NOMO-1 treated with dmso at 0.1 percent for 144 hours (cell line): ENCODE measurements around the gene RUVBL2.

Source experiments
- DNase-seq: peaks from one replicate; lab custom pipeline; 2025; ENCODE audit not compliant: unreplicated experiment; lab: John Stamatoyannopoulos, UW

RUVBL2 gene

DNA sequence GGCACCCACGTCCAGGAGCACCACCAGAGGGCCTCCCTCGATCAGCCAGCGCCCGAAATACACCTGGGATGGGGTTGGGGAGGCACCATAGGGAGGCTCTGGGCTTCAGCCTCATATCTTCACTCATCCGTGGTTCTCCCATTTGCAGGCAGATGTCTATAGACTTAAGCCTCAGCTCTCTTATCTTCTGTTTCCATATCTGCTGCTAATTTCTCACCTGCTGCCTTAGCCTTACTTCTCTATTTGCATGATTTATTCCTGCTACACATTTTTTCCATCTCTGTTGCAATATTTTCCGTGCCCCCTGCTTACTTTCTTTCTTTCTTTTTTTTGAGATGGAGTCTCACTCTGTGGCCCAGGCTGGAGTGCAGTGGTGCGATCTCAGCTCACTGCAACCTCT is 6.4 kb upstream of the RUVBL2 start:
- no peak for DNase-seq

DNA sequence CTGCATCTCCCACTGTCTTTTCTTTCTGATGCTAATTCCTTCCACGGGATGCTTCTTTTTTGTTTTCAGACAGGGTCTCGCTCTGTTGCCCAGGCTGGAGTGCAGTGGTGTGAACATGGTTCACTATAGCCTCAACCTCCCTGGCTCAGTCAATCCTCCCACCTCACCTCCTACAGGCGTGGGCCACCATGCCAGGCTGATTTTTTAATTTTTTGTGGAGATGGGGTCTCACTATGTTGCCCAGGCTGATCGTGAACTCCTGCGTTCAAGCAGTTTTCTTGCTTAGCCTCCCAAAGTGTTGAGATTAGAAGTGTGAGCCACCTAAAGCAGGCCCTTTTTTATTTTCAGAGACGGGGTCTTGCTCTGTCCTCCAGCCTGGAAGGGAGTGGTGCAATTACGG is 5.4 kb upstream of the RUVBL2 start:
- no peak for DNase-seq

DNA sequence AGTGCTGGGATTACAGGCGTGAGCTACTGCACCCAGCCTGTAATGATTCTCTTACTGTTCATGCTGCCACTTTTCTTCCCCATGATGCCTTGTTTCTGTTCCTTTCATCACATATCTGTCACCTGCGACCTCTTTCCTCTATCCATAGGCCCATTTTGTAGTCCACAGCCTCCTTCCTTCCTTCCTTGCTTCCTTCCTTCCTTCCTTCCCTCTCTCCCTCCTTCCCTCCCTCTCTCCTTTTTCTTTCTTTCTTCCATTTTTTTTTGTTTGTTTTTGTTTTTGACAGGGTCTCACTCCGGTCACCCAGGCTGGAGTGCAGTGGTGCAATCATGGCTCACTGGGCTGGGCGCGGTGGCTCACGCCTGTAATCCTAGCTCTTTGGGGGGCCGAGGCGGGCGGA is 4.8 kb upstream of the RUVBL2 start:
- no peak for DNase-seq

DNA sequence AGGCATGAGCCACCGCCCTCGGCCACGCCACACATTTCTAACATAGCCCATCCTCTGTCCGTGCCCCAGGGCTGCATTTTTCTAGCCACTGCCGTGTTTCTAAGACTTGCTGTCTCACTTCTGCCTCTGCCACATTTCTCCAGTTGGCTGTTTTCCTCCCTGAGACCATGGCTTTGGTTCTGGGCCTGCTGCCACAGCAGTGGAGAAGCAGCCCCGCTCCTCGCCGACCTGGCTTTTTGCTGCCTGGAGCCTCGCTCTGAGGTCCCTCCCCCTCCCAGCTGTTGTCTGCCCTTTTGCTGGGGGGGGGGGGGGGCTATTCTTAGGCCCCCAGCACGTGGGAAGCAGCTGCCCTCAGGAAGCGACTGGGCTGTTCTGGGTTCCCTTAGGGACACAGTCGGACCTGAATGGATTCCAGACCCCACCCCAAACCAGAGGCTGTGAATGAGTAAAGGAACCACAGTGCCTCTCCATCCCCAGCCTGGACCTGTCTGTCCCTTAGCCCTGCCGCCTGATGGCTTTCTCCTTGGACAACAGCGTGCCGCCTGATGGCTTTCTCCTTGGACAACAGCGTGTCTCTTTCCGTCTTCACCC is 3.9 kb upstream of the RUVBL2 start:
- no peak for DNase-seq

DNA sequence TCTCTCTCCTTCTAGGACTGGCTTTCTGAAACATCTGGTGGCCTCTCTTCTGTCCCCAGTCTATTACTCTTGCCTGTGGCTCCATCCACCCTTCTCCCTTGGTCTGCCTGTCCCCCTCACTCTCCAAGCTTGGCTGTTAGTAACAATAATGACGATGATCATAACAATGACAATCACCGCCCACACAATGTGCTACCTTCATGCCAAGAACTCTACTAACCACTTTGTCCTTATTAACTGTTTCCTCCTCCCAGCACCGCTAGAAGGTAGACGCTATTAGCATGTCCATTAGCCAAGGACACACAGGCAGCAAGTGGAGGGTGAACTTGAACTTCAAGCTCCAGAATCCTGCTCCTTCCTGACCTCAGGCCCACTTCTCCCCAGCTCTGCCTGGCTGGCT is 3.3 kb upstream of the RUVBL2 start:
- no peak for DNase-seq

DNA sequence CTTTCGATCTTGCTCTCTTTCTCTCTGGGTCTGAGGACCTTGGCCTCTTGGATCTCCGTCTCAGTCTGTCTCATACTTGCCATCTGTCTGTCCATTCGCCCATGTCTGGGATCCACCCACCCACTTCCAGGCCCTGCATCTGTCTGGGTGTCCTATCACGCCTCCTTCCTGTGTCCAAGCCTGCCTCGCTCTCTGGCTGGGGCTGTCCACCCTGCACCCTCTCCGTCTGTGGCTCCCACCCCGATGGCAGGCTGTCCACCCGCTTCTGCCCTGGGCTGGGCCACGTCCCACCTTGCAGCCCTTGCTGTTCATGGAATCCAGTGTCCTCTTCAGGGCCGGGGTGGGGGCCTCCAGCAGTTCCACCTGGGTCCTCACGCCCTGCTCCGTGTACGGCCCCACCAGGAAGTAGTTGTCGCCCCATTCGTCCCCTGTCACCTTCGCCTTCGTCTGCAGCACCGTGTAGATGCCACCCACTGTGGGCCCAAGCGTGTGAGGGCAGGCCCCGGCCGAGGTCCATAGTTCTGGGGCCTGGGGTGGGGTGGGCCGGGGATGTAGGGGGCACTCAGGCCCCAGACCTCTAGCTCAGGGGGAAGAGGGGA is 2.6 kb upstream of the RUVBL2 start:
- no peak for DNase-seq

DNA sequence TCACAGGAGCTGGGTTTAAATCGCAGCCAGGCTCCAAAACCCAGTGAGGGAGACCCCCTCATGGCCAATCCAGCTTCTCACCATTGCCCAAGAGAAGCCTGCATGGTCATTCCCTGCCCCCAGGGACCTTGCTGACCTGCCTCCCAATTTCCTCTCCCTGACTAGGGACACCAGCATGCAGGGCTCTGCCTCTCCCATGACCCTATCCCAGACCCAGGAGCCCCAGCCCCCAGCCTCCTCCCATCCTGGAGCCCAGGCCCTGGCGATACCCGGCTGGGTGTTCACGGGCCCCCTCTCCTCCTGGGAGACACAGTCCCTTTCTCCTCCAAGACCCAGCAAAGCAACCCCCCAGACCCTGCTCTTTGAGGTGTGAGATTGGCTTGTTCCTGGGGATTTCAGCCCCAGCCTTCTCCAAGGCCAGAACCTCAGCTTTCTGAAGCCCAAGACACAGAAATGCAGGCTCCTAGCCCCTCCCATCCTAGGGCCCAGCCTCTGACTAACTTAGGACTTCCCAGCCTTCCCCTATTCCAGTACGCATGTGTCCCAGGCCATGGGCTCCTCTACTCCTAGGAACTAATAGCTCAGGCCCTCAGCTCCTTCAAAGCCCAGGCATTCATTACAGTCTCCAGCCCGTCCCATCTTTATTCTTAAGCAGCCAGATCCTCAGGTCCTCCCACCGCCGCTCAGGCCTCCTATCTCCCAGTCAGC is 1.7 kb upstream of the RUVBL2 start:
- DNase-seq, result no peak

DNA sequence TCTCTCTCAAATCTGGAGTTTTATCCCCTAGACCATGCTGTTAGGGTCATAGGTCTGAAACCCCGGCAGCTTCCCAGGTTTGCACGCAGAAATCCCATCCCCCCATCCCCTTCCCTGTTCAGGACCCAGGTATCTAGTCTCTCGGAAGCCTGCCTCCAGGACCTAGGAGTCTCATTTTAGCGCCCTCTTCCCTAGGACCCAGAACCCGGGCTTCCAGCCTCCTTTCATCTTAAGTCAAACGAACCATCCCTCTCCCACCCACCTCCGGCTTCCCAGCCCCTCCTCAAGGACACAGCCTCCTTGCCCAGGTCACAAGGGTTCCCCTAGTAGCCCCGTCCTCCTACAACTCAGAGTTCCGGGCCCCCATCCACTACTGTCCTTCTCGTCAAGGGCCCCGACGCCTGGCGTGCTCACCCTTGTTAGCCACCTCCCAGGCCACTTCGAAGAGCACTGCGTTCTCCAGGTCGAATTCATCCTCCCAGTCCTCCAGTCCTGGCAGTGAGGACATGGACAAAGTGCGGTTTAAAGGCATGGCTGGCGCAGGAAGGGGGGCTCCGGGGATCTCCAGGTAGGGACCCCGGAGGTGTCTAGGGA is 1.0 kb upstream of the RUVBL2 start:
- no peak for DNase-seq

DNA sequence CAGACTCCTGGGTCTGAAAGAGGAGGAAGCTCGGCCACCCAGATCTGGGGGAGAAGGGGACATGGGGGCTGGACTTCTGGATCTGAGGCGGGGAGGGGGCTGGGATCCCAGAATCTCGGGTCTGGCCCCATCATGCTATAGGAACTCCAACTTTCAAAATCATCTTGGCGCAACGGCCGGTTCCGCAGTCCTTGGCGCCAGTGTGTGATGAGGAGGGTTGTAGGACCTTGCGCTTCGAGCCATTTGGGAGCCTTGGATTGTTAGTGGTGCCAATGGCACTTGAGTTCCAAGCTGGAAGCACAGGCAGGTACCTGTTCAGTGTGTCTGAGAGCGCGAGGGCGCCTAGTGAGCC is 324 bp downstream of the RUVBL2 start:
- DNase-seq, result no peak

DNA sequence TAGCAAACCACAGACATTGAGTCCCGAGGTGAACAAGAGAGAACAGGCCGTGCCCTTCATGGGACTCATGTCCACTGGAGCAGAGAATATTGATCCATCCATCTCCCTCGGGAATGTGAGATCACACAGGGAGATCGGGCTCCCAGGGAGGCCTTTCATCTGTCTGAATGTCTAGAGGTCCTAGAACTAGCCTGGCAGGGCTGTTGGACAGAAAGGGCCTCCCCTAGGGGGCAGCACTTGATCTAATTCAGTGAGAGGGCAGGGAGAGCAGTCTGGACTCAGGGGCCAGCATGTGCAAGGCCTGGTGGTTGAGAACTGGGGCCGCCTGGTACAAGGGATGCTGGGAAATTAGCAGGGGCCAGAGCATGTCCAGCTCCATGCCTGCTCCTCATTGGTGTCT is 4.3 kb downstream of the RUVBL2 start:
- DNase-seq, result no peak

DNA sequence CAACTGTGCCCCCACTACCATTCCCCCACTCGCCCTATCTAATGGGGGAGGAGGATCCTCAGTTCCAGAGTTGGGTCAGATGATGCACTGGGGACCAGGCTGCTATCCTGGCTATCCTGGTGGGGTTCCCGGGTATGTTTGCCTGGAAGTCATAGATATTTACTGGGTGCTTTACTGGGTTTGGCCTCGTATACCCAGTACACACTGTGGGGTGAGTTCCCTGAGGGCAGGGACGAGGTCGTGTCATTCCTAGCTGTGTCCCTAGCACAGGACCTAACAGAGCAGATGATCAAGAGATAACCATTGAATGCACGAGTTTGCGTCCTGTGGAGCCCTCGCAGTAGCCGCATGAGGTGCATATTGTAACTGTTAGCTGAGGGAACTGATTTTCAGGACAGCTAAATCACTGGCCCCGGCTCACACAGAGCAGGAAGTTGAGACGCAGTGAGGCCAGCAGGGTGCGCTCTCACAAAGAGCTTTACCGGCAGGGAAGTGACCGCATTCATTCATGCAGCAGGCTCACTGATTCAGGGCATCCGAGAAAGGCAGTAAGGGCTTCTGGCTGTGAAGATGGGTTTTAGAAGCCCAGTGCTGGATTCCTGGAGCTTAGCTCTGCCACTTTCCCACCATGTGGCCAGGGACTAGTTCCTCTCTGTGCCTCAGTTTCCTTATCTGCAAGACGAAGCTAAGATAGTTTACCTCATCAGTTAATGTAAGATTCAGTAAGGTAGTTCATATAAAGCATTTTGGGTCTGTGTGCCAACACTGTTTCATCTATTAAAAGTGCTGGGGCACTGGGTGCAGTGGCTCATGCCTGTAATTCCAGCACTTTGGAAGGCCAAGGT is 6.0 kb downstream of the RUVBL2 start:
- DNase-seq, result no peak

DNA sequence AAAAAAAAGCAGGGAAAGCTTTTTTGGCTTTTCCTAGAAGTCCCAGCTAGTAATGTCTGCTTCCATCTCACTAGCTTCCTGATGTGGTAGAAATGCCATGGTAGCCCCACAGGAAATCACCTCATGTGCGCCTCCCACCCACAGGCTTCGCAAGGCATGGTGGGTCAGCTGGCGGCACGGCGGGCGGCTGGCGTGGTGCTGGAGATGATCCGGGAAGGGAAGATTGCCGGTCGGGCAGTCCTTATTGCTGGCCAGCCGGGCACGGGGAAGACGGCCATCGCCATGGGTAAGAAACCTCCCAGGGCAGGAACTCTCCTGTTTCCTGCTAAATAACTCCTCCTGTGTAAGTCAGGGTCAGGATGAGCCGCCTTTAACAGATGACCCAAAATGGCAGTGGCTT is 10.4 kb downstream of the RUVBL2 start:
- DNase-seq, result no peak

DNA sequence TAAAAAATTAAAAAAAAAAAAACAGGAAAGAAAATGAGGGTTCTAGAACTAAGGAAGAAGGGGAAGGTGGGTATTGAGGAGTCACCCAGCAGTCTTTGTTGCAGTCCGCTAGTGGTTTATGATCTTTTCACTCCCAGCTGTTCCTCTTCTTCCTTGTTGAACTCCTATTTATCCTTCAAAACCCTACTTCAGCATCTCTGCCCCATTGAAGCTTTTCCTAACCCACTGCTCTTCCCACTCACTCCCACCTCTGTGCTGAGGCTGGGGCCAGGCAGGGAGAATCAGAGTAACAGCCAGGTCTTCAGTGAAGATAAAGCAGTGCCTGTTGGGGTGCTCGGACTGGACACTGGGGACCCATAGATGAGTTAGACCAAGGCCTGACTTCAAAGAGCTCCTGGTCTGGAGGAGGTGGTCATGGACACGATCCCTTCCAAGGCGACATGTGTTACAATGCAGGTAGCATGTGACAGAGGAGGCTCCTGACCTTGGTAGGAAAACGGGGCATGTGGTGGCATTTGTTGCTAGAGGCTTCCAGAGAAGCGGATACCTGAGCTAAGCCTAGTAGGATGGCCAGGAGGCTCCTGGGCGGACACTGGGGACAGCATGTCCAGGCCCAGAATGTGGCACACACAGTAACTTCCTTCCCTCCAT is 11.4 kb downstream of the RUVBL2 start:
- no peak for DNase-seq

DNA sequence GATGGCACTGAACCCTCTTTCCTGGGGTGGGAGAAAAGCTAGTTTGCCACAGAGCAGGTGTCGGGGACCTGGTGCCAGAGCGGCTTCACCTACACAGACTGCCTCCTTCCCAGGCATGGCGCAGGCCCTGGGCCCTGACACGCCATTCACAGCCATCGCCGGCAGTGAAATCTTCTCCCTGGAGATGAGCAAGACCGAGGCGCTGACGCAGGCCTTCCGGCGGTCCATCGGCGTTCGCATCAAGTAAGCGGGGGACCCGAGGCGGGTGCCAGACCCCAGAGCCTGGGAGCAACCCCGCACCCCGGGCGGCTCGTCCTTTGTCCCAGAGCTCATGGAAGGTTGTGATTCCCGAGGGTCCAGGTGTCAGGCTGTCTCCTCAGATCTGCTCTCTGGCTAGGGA is 13.2 kb downstream of the RUVBL2 start:
- no peak for DNase-seq

DNA sequence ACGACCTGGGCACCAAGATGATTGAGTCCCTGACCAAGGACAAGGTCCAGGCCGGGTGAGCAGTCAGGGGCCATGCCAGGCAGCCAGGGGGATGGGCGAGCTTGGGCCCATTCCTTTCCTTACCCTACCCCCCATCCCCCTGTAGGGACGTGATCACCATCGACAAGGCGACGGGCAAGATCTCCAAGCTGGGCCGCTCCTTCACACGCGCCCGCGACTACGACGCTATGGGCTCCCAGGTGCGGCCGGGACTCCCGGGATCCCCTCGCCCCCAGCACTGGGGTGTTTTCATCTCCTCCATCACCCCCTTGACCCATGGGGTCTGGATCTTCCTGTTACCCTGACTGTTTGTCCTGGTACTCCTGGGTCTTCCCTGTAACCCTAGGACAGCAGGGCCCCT is 16.1 kb downstream of the RUVBL2 start:
- no peak for DNase-seq

DNA sequence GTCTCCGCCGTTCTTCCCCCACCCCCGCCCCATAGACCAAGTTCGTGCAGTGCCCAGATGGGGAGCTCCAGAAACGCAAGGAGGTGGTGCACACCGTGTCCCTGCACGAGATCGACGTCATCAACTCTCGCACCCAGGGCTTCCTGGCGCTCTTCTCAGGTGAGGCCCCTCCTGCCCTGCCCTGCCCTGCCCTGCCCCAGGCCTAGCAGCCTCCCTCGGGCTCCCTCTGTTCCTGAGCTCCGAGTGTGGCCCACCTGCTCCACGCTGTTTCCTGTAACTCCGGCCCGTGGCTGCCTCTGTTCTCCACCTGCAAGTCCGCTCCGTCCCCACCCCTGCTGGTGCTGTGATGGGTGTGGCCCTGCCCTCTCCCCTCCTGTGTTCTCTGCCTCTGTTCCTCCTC is 16.8 kb downstream of the RUVBL2 start:
- DNase-seq, result no peak

DNA sequence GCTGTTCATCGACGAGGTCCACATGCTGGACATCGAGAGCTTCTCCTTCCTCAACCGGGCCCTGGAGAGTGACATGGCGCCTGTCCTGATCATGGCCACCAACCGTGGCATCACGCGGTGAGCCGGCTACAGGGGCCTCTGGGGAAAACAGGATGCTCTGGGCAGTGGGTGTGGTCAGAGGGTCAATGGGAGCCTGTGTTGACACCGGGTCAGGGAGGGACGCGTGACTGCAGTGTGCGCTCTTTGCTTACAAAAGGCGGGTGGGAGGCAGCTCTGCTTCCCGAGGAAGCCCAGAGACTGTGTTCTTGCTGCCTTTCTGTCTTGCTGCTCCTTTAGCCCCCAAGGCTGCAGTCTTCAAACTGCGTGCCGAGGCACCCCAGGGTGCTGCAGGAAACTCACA is 17.5 kb downstream of the RUVBL2 start:
- DNase-seq, result no peak

DNA sequence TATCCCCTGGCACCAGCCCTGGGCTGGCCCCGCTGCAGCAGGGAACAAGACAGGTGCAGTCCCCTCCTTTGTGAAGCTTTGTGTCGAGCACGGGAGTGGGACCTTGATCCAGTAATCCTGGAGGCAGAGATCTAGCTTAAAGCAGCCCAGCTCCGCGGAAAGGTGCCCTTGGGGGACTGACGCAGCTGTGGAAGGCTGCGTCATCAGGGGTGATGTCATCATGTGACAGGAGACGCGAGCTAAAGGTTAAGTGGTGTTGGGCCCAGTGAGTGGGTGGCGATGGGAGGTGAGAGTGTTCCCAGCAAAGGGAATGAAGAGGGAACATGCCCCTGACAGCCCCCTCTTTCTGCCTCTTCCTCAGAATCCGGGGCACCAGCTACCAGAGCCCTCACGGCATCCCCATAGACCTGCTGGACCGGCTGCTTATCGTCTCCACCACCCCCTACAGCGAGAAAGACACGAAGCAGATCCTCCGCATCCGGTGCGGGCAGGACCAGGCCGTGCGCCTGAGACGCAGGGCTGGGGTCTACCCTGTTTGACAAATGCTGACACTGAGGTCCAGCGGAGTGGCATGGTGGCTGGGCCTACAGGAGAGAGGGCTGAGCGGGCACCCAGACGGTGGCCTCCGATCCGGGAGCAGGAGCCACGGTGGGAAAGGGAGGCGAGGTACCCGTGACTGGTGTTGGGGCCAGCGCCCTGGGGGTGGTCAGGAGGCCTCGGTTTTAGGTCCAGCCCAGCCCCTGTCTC is 20.6 kb downstream of the RUVBL2 start:
- DNase-seq, result no peak

DNA sequence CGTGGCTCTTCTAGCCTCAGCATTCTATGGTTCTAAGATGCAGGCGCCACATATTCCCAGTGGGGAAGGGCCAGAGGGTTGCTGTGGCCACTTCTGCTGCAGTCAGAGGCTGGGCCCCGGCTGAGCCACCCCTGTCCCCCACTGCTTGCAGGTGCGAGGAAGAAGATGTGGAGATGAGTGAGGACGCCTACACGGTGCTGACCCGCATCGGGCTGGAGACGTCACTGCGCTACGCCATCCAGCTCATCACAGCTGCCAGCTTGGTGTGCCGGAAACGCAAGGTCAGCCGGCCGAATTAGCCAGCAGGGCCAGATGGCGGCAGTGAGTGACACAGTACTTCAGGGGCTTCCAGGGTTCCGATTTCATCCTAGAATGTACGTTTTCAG is 21.2 kb downstream of the RUVBL2 start:
- no peak for DNase-seq

DNA sequence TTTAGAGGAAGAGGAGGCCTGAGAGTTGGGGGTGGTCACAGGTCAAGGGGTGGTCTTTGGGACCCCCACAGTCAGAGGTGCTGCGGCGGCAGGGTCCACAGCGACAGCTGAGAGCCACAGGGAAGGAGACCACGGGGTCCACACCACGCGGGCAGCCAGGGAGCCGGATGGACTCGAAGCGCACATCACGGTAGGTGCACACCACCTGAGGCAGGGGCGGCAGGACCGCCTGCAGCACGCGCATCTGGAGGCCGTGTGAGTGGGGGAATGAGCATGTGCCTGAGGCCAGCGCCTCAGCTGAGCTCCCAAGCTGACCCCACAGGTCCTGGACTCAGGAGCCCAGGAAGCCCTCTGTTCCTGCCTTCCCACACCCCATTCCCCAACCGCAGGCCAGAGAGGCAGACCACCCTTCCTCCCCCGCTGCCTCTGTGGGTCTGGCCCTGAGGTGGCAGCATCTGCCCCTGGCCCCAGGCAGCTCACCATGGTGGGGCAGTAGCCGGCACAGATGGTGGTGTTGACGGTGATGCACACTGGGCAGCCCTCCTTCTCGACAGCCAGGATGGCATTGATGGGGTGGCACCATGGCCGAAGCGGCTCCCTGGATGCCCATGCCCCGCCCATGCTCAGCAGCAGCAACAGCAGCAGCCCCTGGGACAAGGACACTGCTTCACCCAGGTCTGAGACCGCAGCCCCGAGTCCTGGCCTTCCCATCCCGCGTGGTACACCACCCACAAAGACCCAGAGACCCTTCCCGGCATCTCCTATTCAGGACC is 22.6 kb downstream of the RUVBL2 start:
- no peak for DNase-seq
